ENCODE results near the gene KIF26B.

GRCh38 chr1:245566134-245566533, 411.3 kb downstream of the KIF26B start:
- TF ChIP-seq FOXK1 (CRISPR knock-in tag; IDR thresholded peaks at IDR 0.05) (no peak), USF1 (CRISPR knock-in tag; IDR thresholded peaks at IDR 0.05) (no peak), NFE2L1 (CRISPR knock-in tag; IDR thresholded peaks at IDR 0.05) (no peak), E2F5 (CRISPR knock-in tag; IDR thresholded peaks at IDR 0.05) (no peak), NFYB (CRISPR knock-in tag; conservative IDR thresholded peaks at IDR 0.05; ENCODE audit: low read depth) (no peak), TEAD4 (CRISPR knock-in tag; IDR thresholded peaks at IDR 0.05) (no peak), JAZF1 (CRISPR knock-in tag; IDR thresholded peaks at IDR 0.05) (no peak)
- TF ChIP-seq, protein P1, sequence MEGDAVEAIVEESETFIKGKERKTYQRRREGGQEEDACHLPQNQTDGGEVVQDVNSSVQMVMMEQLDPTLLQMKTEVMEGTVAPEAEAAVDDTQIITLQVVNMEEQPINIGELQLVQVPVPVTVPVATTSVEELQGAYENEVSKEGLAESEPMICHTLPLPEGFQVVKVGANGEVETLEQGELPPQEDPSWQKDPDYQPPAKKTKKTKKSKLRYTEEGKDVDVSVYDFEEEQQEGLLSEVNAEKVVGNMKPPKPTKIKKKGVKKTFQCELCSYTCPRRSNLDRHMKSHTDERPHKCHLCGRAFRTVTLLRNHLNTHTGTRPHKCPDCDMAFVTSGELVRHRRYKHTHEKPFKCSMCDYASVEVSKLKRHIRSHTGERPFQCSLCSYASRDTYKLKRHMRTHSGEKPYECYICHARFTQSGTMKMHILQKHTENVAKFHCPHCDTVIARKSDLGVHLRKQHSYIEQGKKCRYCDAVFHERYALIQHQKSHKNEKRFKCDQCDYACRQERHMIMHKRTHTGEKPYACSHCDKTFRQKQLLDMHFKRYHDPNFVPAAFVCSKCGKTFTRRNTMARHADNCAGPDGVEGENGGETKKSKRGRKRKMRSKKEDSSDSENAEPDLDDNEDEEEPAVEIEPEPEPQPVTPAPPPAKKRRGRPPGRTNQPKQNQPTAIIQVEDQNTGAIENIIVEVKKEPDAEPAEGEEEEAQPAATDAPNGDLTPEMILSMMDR (IDR thresholded peaks at IDR 0.05): no peak
- TF ChIP-seq, protein P2, sequence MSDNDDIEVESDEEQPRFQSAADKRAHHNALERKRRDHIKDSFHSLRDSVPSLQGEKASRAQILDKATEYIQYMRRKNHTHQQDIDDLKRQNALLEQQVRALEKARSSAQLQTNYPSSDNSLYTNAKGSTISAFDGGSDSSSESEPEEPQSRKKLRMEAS (CRISPR knock-in tag; IDR thresholded peaks at IDR 0.05): no peak
- TF ChIP-seq, protein P3, sequence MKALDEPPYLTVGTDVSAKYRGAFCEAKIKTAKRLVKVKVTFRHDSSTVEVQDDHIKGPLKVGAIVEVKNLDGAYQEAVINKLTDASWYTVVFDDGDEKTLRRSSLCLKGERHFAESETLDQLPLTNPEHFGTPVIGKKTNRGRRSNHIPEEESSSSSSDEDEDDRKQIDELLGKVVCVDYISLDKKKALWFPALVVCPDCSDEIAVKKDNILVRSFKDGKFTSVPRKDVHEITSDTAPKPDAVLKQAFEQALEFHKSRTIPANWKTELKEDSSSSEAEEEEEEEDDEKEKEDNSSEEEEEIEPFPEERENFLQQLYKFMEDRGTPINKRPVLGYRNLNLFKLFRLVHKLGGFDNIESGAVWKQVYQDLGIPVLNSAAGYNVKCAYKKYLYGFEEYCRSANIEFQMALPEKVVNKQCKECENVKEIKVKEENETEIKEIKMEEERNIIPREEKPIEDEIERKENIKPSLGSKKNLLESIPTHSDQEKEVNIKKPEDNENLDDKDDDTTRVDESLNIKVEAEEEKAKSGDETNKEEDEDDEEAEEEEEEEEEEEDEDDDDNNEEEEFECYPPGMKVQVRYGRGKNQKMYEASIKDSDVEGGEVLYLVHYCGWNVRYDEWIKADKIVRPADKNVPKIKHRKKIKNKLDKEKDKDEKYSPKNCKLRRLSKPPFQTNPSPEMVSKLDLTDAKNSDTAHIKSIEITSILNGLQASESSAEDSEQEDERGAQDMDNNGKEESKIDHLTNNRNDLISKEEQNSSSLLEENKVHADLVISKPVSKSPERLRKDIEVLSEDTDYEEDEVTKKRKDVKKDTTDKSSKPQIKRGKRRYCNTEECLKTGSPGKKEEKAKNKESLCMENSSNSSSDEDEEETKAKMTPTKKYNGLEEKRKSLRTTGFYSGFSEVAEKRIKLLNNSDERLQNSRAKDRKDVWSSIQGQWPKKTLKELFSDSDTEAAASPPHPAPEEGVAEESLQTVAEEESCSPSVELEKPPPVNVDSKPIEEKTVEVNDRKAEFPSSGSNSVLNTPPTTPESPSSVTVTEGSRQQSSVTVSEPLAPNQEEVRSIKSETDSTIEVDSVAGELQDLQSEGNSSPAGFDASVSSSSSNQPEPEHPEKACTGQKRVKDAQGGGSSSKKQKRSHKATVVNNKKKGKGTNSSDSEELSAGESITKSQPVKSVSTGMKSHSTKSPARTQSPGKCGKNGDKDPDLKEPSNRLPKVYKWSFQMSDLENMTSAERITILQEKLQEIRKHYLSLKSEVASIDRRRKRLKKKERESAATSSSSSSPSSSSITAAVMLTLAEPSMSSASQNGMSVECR (CRISPR knock-in tag; IDR thresholded peaks at IDR 0.05; ENCODE audit: borderline replicate concordance): no peak
- TF ChIP-seq, protein P4, sequence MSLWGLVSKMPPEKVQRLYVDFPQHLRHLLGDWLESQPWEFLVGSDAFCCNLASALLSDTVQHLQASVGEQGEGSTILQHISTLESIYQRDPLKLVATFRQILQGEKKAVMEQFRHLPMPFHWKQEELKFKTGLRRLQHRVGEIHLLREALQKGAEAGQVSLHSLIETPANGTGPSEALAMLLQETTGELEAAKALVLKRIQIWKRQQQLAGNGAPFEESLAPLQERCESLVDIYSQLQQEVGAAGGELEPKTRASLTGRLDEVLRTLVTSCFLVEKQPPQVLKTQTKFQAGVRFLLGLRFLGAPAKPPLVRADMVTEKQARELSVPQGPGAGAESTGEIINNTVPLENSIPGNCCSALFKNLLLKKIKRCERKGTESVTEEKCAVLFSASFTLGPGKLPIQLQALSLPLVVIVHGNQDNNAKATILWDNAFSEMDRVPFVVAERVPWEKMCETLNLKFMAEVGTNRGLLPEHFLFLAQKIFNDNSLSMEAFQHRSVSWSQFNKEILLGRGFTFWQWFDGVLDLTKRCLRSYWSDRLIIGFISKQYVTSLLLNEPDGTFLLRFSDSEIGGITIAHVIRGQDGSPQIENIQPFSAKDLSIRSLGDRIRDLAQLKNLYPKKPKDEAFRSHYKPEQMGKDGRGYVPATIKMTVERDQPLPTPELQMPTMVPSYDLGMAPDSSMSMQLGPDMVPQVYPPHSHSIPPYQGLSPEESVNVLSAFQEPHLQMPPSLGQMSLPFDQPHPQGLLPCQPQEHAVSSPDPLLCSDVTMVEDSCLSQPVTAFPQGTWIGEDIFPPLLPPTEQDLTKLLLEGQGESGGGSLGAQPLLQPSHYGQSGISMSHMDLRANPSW (CRISPR knock-in tag; conservative IDR thresholded peaks at IDR 0.05; ENCODE audit: low read depth): no peak
- TF ChIP-seq, protein P5, sequence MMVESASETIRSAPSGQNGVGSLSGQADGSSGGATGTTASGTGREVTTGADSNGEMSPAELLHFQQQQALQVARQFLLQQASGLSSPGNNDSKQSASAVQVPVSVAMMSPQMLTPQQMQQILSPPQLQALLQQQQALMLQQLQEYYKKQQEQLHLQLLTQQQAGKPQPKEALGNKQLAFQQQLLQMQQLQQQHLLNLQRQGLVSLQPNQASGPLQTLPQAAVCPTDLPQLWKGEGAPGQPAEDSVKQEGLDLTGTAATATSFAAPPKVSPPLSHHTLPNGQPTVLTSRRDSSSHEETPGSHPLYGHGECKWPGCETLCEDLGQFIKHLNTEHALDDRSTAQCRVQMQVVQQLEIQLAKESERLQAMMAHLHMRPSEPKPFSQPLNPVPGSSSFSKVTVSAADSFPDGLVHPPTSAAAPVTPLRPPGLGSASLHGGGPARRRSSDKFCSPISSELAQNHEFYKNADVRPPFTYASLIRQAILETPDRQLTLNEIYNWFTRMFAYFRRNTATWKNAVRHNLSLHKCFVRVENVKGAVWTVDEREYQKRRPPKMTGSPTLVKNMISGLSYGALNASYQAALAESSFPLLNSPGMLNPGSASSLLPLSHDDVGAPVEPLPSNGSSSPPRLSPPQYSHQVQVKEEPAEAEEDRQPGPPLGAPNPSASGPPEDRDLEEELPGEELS (CRISPR knock-in tag; IDR thresholded peaks at IDR 0.05): no peak
